Tibial nerve (tissue), 4 donors: ENCODE measurements around the gene TOR1A. TPM values are rescaled to one million over a fixed set of nuclear protein-coding genes. Genes with fewer than 3 reads are reported as not detected.
A peak's percentile ranks its signal among the peaks of the same experiment; 100 is the strongest.

Experiments
- DNase-seq, 2 donors: peaks; one replicate each; pipeline ENCODE4 v3.0.0-alpha.2; 2019; ENCODE audit warnings: low spot score in 2 of 2
- H3K27ac ChIP-seq, 4 donors: fragments of 200-600 bp; sonication (generic) in 3 of 4; one replicate each; pipeline ENCODE4 v1.5.1; 2017 to 2019; ENCODE audit warnings: mild to moderate bottlenecking in 1 of 4
- H3K27me3 ChIP-seq, 2 donors: fragments of 200-600 bp; sonication (generic) in 1 of 2; one replicate each; pipeline versions ENCODE4 v1.5.1 to v1.6.0; 2017 to 2019
- H3K36me3 ChIP-seq, 3 donors: fragments of 200-600 bp; sonication (generic); one replicate each; pipeline ENCODE4 v1.5.1; 2018 to 2019
- H3K4me1 ChIP-seq, 4 donors: fragments of 200-600 bp; sonication (generic) in 3 of 4; one replicate each; pipeline ENCODE4 v1.5.1; 2017 to 2019
- H3K4me3 ChIP-seq, 4 donors: fragments of 200-600 bp; sonication (generic) in 3 of 4; one replicate each; pipeline ENCODE4 v1.5.1; 2017 to 2019; ENCODE audit warnings: mild to moderate bottlenecking in 1 of 4, moderate library complexity in 1 of 4
- H3K9me3 ChIP-seq, 4 donors: fragments of 200-600 bp; sonication (generic) in 3 of 4; one replicate each; pipeline ENCODE4 v1.5.1; 2017 to 2019
- EP300 ChIP-seq, 2 donors: sonication (generic); formaldehyde crosslinking; IDR thresholded peaks; one replicate each; pipeline ENCODE4 v1.6.1; 2017; ENCODE audit warnings: antibody characterized with exemption in 2 of 2, mild to moderate bottlenecking in 1 of 2
- POLR2A ChIP-seq, 2 donors: fragments of 450-650 bp; IDR thresholded peaks; one replicate each; pipeline ENCODE4 v1.6.1; 2017; ENCODE audit warnings: antibody characterized with exemption in 2 of 2, mild to moderate bottlenecking in 2 of 2, moderate library complexity in 2 of 2
- WGBS, 2 donors: methylation state at CpG; one replicate each; pipeline ENCODE4 v1.1.5; 2018; 5-methylcytosine and 5-hydroxymethylcytosine counted together
- total RNA-seq, 4 donors: library from RNA; depleted of rRNA; stranded (reverse); fragments of >200 nt; gene quantifications; one replicate each; pipeline ENCODE4 v1.1.0, GENCODE V29; 2016
- TF ChIP-seq, protein P1 (sequence below), 5 experiments: fragments of 200-600 bp in 3 of 5; fragments of 450-650 bp in 2 of 5; sonication (generic) in 3 of 5; IDR thresholded peaks; one replicate each; pipeline ENCODE4 v1.5.1; 2016 to 2019; ENCODE audit warnings: antibody characterized with exemption in 5 of 5, mild to moderate bottlenecking in 3 of 5, moderate library complexity in 2 of 5

TOR1A gene
- total RNA-seq, 4 donors from 2014 or later, result 26.0 to 55.2 (median 40.4) TPM

DNA sequence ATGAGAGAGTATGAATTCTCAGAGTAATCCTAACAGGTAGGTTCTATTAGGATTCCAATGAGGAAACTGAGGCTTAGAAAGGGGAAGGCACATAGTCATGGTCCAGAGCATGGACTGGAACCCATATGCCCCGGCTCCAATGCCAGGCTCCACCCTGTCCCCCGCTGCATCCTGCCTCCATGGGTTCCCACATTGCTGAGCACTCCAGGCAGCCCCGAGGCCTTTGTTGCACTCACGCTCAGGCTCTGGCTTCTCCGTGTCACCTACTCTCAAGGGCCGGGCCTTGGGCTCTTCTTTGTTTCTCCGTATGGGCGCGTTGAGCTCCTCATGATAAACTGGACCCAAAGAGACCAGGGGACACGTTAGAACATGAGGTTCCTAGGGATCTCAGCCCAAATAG, 5.0 kb upstream of the TOR1A start:
- Histone ChIP-seq H3K9me3 (no peaks in the 10 kb centered on the region), H3K36me3 (peaks cover 8 to 65% (median 11%) of the 10 kb centered on the region in 3 donors), H3K4me3 (no peak overlapping the region), H3K4me1 (peaks cover 0 to 10% (median 7%) of the 10 kb centered on the region in 4 donors), H3K27ac (no peak overlapping the region), H3K27me3 (no peaks in the 10 kb centered on the region)
- DNase-seq, result no peak
- no peak for TF ChIP-seq EP300 (IDR thresholded peaks at IDR 0.05)
- TF ChIP-seq POLR2A (IDR thresholded peaks at IDR 0.05), result no peak
- TF ChIP-seq, protein P1, sequence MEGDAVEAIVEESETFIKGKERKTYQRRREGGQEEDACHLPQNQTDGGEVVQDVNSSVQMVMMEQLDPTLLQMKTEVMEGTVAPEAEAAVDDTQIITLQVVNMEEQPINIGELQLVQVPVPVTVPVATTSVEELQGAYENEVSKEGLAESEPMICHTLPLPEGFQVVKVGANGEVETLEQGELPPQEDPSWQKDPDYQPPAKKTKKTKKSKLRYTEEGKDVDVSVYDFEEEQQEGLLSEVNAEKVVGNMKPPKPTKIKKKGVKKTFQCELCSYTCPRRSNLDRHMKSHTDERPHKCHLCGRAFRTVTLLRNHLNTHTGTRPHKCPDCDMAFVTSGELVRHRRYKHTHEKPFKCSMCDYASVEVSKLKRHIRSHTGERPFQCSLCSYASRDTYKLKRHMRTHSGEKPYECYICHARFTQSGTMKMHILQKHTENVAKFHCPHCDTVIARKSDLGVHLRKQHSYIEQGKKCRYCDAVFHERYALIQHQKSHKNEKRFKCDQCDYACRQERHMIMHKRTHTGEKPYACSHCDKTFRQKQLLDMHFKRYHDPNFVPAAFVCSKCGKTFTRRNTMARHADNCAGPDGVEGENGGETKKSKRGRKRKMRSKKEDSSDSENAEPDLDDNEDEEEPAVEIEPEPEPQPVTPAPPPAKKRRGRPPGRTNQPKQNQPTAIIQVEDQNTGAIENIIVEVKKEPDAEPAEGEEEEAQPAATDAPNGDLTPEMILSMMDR (IDR thresholded peaks at IDR 0.05), result no peak
- 93 to 94% methylated on average over 10 of the region's 10 CpGs for WGBS, 2 donors

DNA sequence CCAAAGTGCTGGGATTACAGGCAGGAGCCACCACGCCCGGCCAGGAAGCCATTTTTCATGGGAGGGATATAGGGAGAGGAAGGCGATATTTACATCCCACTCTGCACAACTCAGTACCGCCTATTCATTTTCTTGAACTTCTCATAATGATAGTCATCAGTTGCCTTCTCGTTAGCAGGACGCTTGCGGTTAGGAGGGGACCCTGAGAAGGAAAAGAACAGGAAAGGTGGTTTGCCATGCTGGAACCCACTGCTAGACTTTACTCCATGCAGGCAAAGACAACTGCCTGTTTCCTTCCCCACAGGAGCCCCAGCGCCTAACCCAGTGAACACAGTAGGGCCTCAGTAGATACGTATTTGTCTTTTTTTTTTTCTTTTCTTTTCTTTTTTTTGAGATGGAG, 4.1 kb upstream of the TOR1A start:
- Histone ChIP-seq H3K4me3 (no peak overlapping the region), H3K36me3 (peaks cover 8 to 62% (median 11%) of the 10 kb centered on the region in 3 donors), H3K4me1 (peaks cover 0 to 3% (median under 1%) of the 10 kb centered on the region in 4 donors), H3K9me3 (no peaks in the 10 kb centered on the region), H3K27ac (no peak overlapping the region), H3K27me3 (no peaks in the 10 kb centered on the region)
- TF ChIP-seq, protein P1 (IDR thresholded peaks at IDR 0.05), result no peak
- TF ChIP-seq EP300 (IDR thresholded peaks at IDR 0.05) (no peak), POLR2A (IDR thresholded peaks at IDR 0.05) (no peak)
- no peak for DNase-seq
- WGBS, 2 donors, result 92 to 94% methylated on average over 9 of the region's 9 CpGs

DNA sequence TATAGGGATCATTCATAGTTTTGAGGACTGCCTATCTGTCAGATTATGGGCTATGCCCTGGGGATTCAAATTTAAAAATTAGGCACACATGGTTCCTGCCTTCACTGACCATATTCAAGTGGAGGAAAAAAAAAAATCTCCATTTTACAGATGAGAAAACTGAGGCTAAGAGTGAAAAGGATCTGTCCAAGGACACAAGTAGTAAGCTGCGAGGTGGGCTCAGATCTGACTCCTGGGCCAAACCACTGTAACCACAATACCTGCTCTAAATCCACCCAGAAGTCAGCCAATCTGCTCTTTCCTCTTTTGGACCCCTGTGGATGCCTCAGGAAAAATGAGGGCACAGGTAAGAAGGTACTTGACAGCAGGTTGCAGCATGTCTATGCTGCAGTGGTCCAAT, 2.8 kb upstream of the TOR1A start:
- H3K4me1 ChIP-seq, result peaks cover 0 to 11% (median 3%) of the 10 kb centered on the region in 4 donors
- no peak for DNase-seq
- peaks cover 8 to 59% (median 11%) of the 10 kb centered on the region in 3 donors for H3K36me3 ChIP-seq
- TF ChIP-seq POLR2A (IDR thresholded peaks at IDR 0.05) (no peak), EP300 (IDR thresholded peaks at IDR 0.05) (no peak)
- TF ChIP-seq, protein P1 (IDR thresholded peaks at IDR 0.05), result no peak
- WGBS, 2 donors, result 97% methylated on average over 1 of the region's 1 CpG
- H3K27ac ChIP-seq, result no peak overlapping the region
- no peaks in the 10 kb centered on the region for H3K27me3 ChIP-seq
- no peak overlapping the region for H3K4me3 ChIP-seq
- H3K9me3 ChIP-seq, result no peaks in the 10 kb centered on the region

DNA sequence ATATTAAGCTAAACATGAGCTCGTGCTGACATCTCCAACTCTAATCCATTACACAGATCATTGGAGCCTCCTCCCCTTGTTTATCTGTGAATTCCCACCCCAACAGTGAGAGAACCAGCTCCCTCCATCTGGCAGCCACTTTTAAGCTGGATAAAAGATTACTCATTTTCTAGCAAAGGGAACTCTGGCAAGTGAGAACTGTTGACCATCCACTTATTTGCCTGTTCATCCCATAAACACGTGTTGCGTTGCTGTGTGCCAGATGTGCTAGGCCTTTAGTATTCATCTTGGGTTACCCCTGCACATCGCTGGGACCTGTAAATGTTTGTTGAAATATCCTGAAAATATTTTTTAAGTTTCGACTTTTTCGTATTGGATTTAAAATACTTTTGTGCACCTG, 2.4 kb upstream of the TOR1A start:
- WGBS, 2 donors, result 80 to 87% methylated on average over 6 of the region's 6 CpGs
- no peak overlapping the region for H3K4me3 ChIP-seq
- H3K36me3 ChIP-seq, result peaks cover 8 to 59% (median 15%) of the 10 kb centered on the region in 3 donors
- no peaks in the 10 kb centered on the region for H3K27me3 ChIP-seq
- no peaks in the 10 kb centered on the region for H3K9me3 ChIP-seq
- H3K27ac ChIP-seq, result no peak overlapping the region
- DNase-seq, result no peak
- H3K4me1 ChIP-seq, result peaks cover 0 to 11% (median 3%) of the 10 kb centered on the region in 4 donors
- TF ChIP-seq EP300 (IDR thresholded peaks at IDR 0.05) (no peak), POLR2A (IDR thresholded peaks at IDR 0.05) (no peak)
- TF ChIP-seq, protein P1 (IDR thresholded peaks at IDR 0.05), result no peak

DNA sequence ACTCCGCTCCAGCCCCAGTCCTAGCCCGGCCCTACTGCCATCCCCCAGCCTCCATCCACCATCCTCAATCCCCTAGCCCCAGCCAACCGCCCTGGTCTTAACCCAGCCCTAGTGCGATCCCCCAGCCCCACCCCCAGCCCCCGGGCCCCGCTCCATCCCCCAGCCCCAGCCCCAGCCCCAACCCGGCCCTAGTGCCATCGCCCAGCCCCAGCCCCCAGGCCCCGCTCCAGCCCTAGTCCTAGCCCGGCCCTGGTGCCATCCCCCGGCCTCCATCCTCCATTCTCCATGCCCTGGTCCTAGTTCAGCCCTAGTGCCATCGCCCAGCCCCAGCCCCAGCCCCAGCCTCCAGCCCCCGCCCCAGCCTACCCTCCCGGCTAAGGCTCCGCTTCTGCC, 398 bp downstream of the TOR1A start:
- H3K27ac ChIP-seq, result peak overlapping the region; percentile 8 to 88 (median 70)
- peak overlapping the region; percentile 59 to 97 (median 77) for H3K4me3 ChIP-seq
- H3K27me3 ChIP-seq, result no peaks in the 10 kb centered on the region
- no peaks in the 10 kb centered on the region for H3K9me3 ChIP-seq
- H3K36me3 ChIP-seq, result peaks cover 0 to 58% (median 10%) of the 10 kb centered on the region in 3 donors
- H3K4me1 ChIP-seq, result peaks cover 0 to 11% (median 3%) of the 10 kb centered on the region in 4 donors
- DNase-seq, result no peak
- 0% methylated on average over 5 of the region's 15 CpGs; no CpG with 5 or more reads in 1 of the 2 donors for WGBS, 2 donors
- TF ChIP-seq EP300 (IDR thresholded peaks at IDR 0.05) (no peak), POLR2A (IDR thresholded peaks at IDR 0.05) (no peak)
- TF ChIP-seq, protein P1 (IDR thresholded peaks at IDR 0.05), result no peak
